IPS-11a (cell line): ENCODE results near the gene FARS2.

Experiments
- H3K4me3 ChIP-seq: one replicate; pipeline ENCODE4 v1.5.1; 2013; ENCODE audit warnings: low read depth, low read length, control low read depth

FARS2 gene

GRCh38 chr6:5459346-5459745 is 198.0 kb downstream of the FARS2 start:
- no peak overlapping the region for H3K4me3 ChIP-seq

GRCh38 chr6:5461365-5461764 is 200.1 kb downstream of the FARS2 start:
- no peak overlapping the region for H3K4me3 ChIP-seq

GRCh38 chr6:5462856-5463255 is 201.5 kb downstream of the FARS2 start:
- H3K4me3 ChIP-seq = no peak overlapping the region

GRCh38 chr6:5463690-5464089 is 202.4 kb downstream of the FARS2 start:
- H3K4me3 ChIP-seq = no peak overlapping the region

GRCh38 chr6:5464099-5464885 is 203.0 kb downstream of the FARS2 start:
- no peak overlapping the region for H3K4me3 ChIP-seq

- no peak overlapping the region for H3K4me3 ChIP-seq
Observed at GRCh38 chr6:5466281-5467136, 205.2 kb downstream of the FARS2 start.

- no peak overlapping the region for H3K4me3 ChIP-seq
Observed at GRCh38 chr6:5468586-5468985, 207.3 kb downstream of the FARS2 start.

GRCh38 chr6:5469101-5469846 is 208.0 kb downstream of the FARS2 start:
- H3K4me3 ChIP-seq = no peak overlapping the region

GRCh38 chr6:5471044-5471443 is 209.7 kb downstream of the FARS2 start:
- H3K4me3 ChIP-seq = no peak overlapping the region

GRCh38 chr6:5471637-5472398 is 210.5 kb downstream of the FARS2 start:
- H3K4me3 ChIP-seq = no peak overlapping the region

- no peak overlapping the region for H3K4me3 ChIP-seq
Observed at GRCh38 chr6:5472571-5472970, 211.3 kb downstream of the FARS2 start.

- H3K4me3 ChIP-seq = no peak overlapping the region
Observed at GRCh38 chr6:5475779-5476178, 214.5 kb downstream of the FARS2 start.

GRCh38 chr6:5478380-5478779 is 217.1 kb downstream of the FARS2 start:
- H3K4me3 ChIP-seq = no peak overlapping the region

GRCh38 chr6:5481033-5481432 is 219.7 kb downstream of the FARS2 start:
- H3K4me3 ChIP-seq = no peak overlapping the region

GRCh38 chr6:5481750-5482149 is 220.4 kb downstream of the FARS2 start:
- H3K4me3 ChIP-seq = no peak overlapping the region

- no peak overlapping the region for H3K4me3 ChIP-seq
Observed at GRCh38 chr6:5482619-5483018, 221.3 kb downstream of the FARS2 start.

GRCh38 chr6:5484692-5485091 is 223.4 kb downstream of the FARS2 start:
- H3K4me3 ChIP-seq = no peak overlapping the region

- H3K4me3 ChIP-seq = no peak overlapping the region
Observed at GRCh38 chr6:5486214-5486613, 224.9 kb downstream of the FARS2 start.

GRCh38 chr6:5490501-5491069 is 229.3 kb downstream of the FARS2 start:
- no peak overlapping the region for H3K4me3 ChIP-seq

GRCh38 chr6:5492356-5492755 is 231.0 kb downstream of the FARS2 start:
- no peak overlapping the region for H3K4me3 ChIP-seq
